NT2/D1 (cell line): Measurements from ENCODE around the gene PDS5A.
"Not testable (repeated sequence)": the region's sequence is repeated elsewhere in the genome, so short reads cannot be mapped to it uniquely, and the experiment has no call there.

Source experiments
- DNase-seq: peaks from one replicate; pipeline ENCODE4 v3.0.0-alpha.2; 2011; ENCODE audit warnings: low read depth, low spot score
- H3K27me3 ChIP-seq: 2 replicates; pipeline ENCODE4 v1.6.0; 2011; ENCODE audit warnings: mild to moderate bottlenecking; ENCODE audit not compliant: insufficient read length, insufficient read depth
- H3K36me3 ChIP-seq: 2 replicates; pipeline ENCODE4 v1.6.1; 2011; ENCODE audit warnings: mild to moderate bottlenecking, low read length, mixed read lengths; ENCODE audit not compliant: insufficient read depth, insufficient read length
- H3K4me1 ChIP-seq: 2 replicates; pipeline ENCODE4 v1.5.1; 2011; ENCODE audit not compliant: insufficient read depth, insufficient read length
- H3K4me3 ChIP-seq: 2 replicates; pipeline ENCODE4 v1.5.1; 2011; ENCODE audit warnings: low read depth; ENCODE audit not compliant: insufficient read length
- H3K9ac ChIP-seq: 2 replicates; pipeline ENCODE4 v1.6.0; 2011; ENCODE audit warnings: low read depth; ENCODE audit not compliant: insufficient read length
- H3K9me3 ChIP-seq: 2 replicates; pipeline ENCODE4 v1.5.1; 2011; ENCODE audit warnings: mild to moderate bottlenecking, low read length; ENCODE audit not compliant: insufficient read depth
- SUZ12 ChIP-seq: IDR thresholded peaks from 2 replicates; pipeline ENCODE4 v1.6.1; 2011; ENCODE audit not compliant: insufficient read length, insufficient read depth; ENCODE audit errors: extremely low read depth
- YY1 ChIP-seq: IDR thresholded peaks from 2 replicates; pipeline ENCODE4 v1.6.1; 2011; ENCODE audit not compliant: insufficient read length, insufficient read depth
- ZNF274 ChIP-seq: IDR thresholded peaks from 2 replicates; pipeline ENCODE4 v1.6.1; 2011; ENCODE audit warnings: mild to moderate bottlenecking, low read depth, low read length

Gene PDS5A

GRCh38 chr4:39846120-39846519, 131.6 kb downstream of the PDS5A start:
- Histone ChIP-seq H3K4me1 (no peaks in the 10 kb centered on the region), H3K36me3 (peaks cover 33% of the 10 kb centered on the region)

GRCh38 chr4:39841894-39842293, 135.8 kb downstream of the PDS5A start:
- no peak overlapping the region for H3K9ac ChIP-seq
- no peaks in the 10 kb centered on the region for H3K4me1 ChIP-seq
- H3K4me3 ChIP-seq: no peak overlapping the region
- DNase-seq: no peak
- TF ChIP-seq SUZ12 (no peak), ZNF274 (no peak), YY1 (no peak)
- no peaks in the 10 kb centered on the region for H3K27me3 ChIP-seq
- H3K9me3 ChIP-seq: no peaks in the 10 kb centered on the region
- H3K36me3 ChIP-seq: peaks cover 51% of the 10 kb centered on the region

More at GRCh38 chr4:39846120-39846519, 131.6 kb downstream of the PDS5A start:
- H3K9me3 ChIP-seq: no peaks in the 10 kb centered on the region
- no peak overlapping the region for H3K4me3 ChIP-seq
- no peaks in the 10 kb centered on the region for H3K27me3 ChIP-seq
- TF ChIP-seq ZNF274 (no peak), SUZ12 (no peak), YY1 (no peak)
- no peak overlapping the region for H3K9ac ChIP-seq
- no peak for DNase-seq

DNA sequence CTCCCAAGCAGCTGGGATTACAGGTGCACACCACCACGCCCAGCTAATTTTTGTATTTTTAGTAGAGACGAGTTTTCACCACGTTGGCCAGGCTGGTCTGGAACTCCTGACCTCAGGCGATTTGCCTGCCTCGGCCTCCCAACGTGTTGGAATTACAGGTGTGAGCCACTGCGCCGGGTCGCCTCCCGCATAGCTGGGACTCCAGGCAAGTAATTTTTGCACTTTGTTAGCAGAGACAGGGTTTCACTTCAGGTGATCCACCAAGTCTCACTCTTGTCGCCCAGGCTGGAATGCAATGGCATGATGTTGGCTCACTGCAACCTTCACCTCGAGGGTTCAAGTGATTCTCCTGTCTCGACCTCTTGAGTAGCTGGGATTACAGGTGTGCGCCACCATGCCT, 137.2 kb downstream of the PDS5A start:
- not testable (repeated sequence) for H3K4me1 ChIP-seq, H3K27me3 ChIP-seq, H3K9me3 ChIP-seq, H3K9ac ChIP-seq, H3K4me3 ChIP-seq, DNase-seq
- H3K36me3 ChIP-seq: peaks cover 54% of the 10 kb centered on the region

GRCh38 chr4:39840027-39840426, 137.7 kb downstream of the PDS5A start:
- DNase-seq: no peak

GRCh38 chr4:39838431-39838830, 139.3 kb downstream of the PDS5A start:
- H3K4me3 ChIP-seq, H3K9me3 ChIP-seq, H3K27me3 ChIP-seq, DNase-seq, H3K4me1 ChIP-seq, H3K9ac ChIP-seq: not testable (repeated sequence)
- H3K36me3 ChIP-seq: peaks cover 55% of the 10 kb centered on the region

More at GRCh38 chr4:39840027-39840426, 137.7 kb downstream of the PDS5A start:
- Histone ChIP-seq H3K27me3 (no peaks in the 10 kb centered on the region), H3K9me3 (no peaks in the 10 kb centered on the region), H3K36me3 (peaks cover 54% of the 10 kb centered on the region), H3K9ac (no peak overlapping the region), H3K4me1 (no peaks in the 10 kb centered on the region), H3K4me3 (no peak overlapping the region)
- TF ChIP-seq YY1 (no peak), ZNF274 (no peak), SUZ12 (no peak)

GRCh38 chr4:39834269-39834668, 143.4 kb downstream of the PDS5A start:
- Histone ChIP-seq H3K9ac (no peak overlapping the region), H3K9me3 (no peaks in the 10 kb centered on the region), H3K27me3 (no peaks in the 10 kb centered on the region), H3K4me1 (no peaks in the 10 kb centered on the region), H3K36me3 (peaks cover 45% of the 10 kb centered on the region), H3K4me3 (no peak overlapping the region)
- no peak for DNase-seq
- no peak for TF ChIP-seq SUZ12

DNA sequence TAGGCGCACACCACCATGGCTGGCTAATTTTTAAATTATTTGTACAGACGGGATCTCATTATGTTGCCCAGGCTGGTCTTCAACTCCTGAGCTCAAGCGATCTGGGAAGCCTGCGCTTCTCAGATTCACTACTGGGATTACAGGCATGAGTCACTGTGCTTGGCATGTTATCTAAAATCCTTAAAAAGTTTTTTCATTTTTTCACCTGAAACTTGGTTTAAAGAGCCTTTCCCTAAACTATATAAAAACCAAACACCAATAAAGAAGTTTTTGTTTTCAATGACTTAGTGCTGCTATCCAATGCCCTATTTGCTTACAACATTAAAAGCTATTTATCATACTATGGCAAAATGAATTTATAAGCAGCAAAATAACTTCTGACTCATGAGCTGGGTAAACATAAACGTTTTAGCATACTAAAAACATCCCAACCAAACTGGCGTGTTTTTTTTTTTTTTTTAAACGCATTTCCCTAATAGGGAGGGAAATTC, 151.9 kb downstream of the PDS5A start:
- DNase-seq: no peak
- no peaks in the 10 kb centered on the region for H3K9me3 ChIP-seq
- H3K36me3 ChIP-seq: peaks cover 36% of the 10 kb centered on the region
- H3K27me3 ChIP-seq: no peaks in the 10 kb centered on the region
- no peaks in the 10 kb centered on the region for H3K4me1 ChIP-seq
- no peak overlapping the region for H3K9ac ChIP-seq
- no peak overlapping the region for H3K4me3 ChIP-seq
- TF ChIP-seq YY1: no peak
- TF ChIP-seq ZNF274: no peak
- no peak for TF ChIP-seq SUZ12

GRCh38 chr4:39825090-39825489, 152.6 kb downstream of the PDS5A start:
- no peak overlapping the region for H3K4me3 ChIP-seq
- no peaks in the 10 kb centered on the region for H3K9me3 ChIP-seq
- H3K27me3 ChIP-seq: no peaks in the 10 kb centered on the region
- DNase-seq: no peak
- no peak overlapping the region for H3K9ac ChIP-seq
- no peaks in the 10 kb centered on the region for H3K4me1 ChIP-seq
- H3K36me3 ChIP-seq: peaks cover 33% of the 10 kb centered on the region
- TF ChIP-seq ZNF274 (no peak), YY1 (no peak), SUZ12 (no peak)
